B cell (primary cell): ENCODE measurements around the gene TMSB4Y.

Experiments used
- EZH2 ChIP-seq: IDR thresholded peaks from 2 replicates; pipeline ENCODE4 v1.6.1; 2012; ENCODE audit warnings: borderline replicate concordance, low read depth, mild to moderate bottlenecking, moderate library complexity, low read length; ENCODE audit not compliant: insufficient read depth, poor library complexity, severe bottlenecking
- TF ChIP-seq, protein P1 (sequence below): fragments of 200-600 bp; IDR thresholded peaks from one replicate; pipeline ENCODE4 v1.8.0; 2022; ENCODE audit warnings: antibody characterized with exemption, mild to moderate bottlenecking

DNA sequence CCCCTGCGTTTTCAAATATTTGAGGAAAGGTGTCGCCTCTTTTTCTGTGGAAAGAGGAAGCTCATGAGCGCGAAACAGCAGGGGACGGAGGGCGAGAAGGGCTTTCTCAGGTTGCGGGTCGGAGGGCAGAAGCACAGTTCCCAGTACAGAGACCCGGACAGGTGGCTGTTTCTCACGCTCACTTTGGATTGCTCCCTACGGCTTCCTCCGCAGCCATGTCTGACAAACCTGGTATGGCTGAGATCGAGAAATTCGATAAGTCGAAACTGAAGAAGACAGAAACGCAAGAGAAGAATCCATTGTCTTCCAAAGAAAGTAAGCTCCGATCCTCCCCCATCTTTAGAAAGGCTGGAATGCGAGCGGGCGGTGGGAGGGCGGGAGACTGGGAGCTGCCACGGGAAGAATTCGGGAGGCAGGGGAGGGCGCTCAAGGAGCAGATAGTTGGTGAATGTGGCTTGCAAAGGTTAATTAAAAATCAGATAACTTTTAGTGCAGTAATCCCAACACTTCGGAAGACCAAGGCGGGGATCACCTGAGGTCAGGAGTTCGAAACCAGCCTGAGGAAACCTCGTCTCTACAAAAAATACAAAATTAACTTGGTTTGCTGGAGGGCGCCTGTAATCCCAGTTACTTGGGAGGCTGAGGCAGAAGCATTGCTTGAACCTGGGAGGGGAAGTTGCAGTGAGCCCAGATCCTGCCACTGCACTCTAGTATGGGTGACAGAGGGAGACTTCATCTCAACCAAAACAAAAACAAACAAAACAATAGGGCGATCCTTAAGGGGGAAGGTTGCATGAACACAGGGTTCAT lies 627 bp downstream of the TMSB4Y start:
- TF ChIP-seq, protein P1, sequence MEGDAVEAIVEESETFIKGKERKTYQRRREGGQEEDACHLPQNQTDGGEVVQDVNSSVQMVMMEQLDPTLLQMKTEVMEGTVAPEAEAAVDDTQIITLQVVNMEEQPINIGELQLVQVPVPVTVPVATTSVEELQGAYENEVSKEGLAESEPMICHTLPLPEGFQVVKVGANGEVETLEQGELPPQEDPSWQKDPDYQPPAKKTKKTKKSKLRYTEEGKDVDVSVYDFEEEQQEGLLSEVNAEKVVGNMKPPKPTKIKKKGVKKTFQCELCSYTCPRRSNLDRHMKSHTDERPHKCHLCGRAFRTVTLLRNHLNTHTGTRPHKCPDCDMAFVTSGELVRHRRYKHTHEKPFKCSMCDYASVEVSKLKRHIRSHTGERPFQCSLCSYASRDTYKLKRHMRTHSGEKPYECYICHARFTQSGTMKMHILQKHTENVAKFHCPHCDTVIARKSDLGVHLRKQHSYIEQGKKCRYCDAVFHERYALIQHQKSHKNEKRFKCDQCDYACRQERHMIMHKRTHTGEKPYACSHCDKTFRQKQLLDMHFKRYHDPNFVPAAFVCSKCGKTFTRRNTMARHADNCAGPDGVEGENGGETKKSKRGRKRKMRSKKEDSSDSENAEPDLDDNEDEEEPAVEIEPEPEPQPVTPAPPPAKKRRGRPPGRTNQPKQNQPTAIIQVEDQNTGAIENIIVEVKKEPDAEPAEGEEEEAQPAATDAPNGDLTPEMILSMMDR = no peak
- TF ChIP-seq EZH2 = no peak
